Effector CD4-positive, alpha-beta T cell (primary cell): ENCODE measurements around the gene TTLL10.

ENCODE experiments used
- DNase-seq: peaks from one replicate; pipeline ENCODE4 v3.0.0-alpha.2; 2020
- total RNA-seq: gene quantifications from one replicate; lab custom pipeline; 2026; lab: John Stamatoyannopoulos, UW

Gene TTLL10, protein sequence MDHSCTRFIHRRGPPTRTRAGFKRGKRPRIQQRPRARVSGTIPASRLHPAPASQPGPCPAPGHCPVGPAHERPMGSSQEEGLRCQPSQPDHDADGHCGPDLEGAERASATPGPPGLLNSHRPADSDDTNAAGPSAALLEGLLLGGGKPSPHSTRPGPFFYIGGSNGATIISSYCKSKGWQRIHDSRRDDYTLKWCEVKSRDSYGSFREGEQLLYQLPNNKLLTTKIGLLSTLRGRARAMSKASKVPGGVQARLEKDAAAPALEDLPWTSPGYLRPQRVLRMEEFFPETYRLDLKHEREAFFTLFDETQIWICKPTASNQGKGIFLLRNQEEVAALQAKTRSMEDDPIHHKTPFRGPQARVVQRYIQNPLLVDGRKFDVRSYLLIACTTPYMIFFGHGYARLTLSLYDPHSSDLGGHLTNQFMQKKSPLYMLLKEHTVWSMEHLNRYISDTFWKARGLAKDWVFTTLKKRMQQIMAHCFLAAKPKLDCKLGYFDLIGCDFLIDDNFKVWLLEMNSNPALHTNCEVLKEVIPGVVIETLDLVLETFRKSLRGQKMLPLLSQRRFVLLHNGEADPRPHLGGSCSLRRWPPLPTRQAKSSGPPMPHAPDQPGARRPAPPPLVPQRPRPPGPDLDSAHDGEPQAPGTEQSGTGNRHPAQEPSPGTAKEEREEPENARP
- 0.75 reads per million for total RNA-seq

DNA sequence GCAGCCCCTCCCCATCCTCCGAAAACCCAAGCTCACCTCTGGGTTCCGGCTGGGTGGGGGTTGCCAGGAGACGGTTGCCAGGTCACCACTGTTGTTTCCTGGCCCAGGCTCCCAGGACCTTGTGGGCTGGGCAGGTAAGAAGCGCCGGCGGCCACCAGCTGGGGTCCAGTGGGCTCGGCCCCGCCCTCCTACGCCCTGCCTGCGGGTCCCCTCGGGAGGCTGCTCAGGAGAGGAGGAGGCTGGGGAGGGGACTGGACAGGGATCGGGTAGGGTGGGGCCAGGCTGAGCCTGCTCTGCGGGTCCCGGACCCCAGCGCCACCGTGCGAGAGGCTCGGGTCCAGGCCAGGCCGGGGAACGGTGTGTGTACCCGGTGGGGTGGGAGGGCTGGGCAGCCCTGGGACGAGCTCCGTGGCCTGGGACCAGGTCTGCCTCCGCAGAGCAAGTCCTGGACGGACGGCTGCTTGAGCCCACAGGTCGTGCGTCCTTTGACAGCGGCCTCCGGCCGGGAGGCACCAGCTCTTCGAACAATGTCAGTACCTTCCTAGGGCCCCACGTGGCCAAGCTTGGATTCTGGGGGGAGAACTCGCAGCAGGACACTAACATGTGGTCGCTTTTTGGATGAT, at the start of gene TTLL10:
Gene TTLL10, plus strand, starts transcription at position 88 of the 623 bp plus-strand sequence. CDS start 5,336 bp downstream, outside the sequence.
- DNase-seq, result peak; percentile 27

DNA sequence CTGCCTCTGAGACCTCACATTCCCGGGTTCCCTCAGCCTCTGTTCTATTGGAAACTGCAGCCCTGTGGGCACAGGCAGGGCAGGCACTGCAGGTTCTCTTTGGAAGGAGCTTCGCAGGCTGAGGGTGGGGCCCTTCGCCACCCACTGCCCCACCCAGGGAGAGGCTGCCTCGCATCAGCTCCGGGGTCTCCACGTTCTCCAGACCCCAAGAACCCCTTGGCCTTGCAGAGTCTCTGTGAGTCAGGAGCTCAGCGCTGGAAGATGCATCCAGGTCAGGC, 49.2 kb upstream of the TTLL10 start:
- no peak for DNase-seq

DNA sequence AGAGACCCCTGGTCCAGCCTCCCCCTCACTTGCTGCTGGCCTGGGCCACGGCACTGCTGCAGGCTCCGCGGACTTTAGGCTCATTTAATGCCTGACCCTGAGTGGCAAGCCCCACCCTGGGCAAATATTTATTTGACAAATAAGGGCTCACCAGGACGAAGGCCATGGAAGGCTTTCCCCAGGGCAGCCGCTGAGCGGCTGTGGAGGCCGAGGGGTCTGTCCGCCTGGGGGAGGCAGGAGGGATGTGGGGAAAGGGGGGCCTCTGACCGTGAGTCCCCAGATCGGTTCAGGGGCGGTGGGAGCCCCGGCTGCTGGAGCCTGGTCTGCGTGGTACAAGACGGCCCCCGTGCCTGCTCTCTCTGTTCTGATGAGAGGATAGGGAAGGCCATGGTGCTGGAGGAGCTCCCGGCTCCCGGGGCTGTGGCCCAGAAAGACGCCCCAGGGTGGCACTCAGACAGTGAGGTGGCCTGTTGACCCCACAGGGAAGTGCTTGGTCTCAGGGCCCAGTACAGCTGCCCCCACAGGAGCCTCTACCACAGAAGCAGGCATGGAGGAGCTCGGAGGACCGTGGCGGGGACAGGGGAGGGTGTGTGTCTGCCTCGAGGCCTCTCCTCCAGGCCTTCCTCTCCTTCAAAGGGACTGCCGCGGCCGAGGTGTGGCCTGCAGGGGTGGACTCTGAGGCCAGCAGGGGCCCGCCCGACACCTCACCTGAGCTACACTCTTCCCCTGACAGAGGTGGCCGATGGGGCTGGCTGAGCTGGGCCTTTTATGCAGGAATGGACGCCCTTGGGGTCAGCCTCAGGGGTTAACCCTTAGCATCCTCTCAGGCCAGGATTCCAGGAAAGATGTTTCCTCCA, 48.7 kb upstream of the TTLL10 start:
- DNase-seq, result no peak

DNA sequence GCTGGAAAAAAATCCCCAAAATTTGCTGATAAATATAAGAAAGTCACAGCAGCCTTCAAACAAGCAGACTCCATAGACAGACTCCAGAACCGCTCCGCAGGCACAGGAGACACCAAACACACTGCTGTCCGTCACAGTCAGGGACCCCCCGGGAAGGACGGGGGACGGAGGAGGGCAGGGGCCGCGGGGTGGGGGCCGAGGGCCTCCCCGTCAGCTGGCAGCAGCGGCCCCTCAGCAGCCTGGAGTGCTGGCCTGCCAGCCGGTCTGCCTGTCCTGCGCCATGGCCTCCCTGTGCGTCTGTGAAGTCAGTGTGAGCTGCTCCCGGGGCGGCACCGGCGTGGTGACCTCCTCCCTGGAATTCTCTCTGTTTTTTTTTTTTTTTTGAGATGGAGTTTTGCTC, 47.7 kb upstream of the TTLL10 start:
- no peak for DNase-seq

DNA sequence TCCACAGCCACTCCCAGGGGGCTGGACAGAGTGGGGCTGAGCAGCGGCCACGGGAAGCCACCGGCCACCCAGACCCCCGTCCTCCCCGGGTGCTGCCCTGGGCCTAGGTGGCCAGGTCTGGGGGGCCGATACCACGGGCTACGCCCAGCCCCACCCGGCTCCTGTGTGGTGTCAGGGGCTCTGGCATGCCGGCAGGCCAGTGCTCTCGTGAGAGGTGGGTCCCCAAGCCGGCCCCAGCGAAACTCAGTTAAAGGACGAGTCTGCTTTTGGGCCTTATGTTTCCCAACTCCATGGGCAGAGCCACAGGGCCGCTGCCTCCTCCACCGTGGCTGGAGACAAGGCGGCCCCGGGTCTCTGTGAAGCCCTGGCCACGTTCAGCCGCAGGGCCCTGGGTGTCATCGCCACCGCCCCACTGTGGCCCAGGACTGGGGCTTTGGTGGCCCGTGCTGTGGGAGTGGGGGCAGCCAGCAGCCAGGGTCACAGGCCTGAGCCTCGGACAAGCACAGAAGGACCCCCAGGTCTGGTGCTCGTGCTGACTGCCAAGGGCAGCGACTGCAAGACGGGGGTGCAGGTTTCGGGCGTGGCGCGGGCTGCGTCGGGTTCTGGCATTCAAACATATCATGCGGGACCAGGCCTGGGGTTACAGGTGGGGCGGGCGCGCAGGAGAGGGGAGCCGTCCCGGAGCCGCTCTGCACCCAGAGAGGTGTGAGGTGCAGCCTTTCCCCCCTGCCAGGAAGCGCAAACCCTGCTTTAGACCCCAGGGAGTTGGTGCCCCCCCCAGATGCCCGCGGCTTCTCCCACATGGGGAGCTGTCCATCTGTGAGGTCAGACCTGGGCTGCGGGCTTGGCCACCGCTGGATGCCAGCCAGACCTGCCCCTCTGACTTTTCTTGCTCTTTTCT, 45.9 kb upstream of the TTLL10 start:
- DNase-seq, result no peak

DNA sequence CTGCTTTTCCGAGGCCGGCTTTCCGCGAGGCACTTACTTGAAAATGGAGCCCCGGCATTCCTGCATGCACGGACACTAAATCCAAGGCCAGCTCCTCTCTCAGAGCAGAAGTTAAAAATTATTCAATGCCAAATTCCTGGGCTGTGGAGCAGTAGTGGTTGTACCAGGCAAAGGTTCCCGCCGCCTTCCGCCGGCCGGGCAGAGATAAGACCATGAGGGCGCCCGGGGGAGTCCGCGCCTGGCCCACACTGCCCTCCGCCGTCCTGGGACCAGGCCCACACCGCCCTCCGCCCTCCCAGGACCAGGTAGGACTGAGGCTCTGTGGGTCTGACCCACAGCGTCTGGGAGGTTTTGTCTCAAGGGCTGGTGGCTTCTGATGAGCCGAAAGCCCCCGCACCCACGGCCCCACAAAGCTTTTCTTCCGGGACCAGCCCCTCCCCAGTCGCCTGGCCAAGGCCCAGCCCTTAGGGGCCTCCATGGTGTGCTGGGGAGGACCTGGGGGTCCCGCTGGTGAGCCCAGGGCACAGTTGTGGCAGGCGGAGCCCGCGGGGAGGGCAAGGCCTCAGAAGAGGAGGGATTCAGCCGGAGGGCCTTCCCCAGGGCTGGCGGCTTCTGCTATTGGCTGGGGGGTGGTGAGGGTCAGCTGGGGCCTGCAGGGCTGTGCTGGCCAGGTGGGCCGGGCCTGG, 45.1 kb upstream of the TTLL10 start:
- DNase-seq, result no peak

DNA sequence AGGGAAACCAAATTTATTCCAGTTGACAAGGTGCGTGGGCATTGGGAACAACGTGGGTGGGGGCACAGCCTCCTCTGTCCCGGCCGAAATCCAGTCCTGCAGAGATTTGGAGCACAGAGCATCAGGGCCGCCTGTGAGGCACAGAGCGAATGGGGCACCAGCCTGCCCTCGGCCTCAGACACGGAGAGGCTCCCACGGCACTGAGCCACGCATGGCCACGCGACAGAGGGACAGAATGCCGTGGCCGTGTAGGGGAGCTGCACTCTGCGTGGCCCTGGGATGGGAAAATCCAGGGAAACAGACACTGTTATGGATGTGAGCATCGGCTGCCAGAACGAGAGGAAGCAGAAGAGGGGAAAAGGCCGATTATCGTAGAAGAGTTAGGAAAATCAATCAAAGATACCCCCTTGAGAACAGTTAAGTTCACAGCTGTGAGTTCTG, 44.3 kb upstream of the TTLL10 start:
- DNase-seq, result no peak

DNA sequence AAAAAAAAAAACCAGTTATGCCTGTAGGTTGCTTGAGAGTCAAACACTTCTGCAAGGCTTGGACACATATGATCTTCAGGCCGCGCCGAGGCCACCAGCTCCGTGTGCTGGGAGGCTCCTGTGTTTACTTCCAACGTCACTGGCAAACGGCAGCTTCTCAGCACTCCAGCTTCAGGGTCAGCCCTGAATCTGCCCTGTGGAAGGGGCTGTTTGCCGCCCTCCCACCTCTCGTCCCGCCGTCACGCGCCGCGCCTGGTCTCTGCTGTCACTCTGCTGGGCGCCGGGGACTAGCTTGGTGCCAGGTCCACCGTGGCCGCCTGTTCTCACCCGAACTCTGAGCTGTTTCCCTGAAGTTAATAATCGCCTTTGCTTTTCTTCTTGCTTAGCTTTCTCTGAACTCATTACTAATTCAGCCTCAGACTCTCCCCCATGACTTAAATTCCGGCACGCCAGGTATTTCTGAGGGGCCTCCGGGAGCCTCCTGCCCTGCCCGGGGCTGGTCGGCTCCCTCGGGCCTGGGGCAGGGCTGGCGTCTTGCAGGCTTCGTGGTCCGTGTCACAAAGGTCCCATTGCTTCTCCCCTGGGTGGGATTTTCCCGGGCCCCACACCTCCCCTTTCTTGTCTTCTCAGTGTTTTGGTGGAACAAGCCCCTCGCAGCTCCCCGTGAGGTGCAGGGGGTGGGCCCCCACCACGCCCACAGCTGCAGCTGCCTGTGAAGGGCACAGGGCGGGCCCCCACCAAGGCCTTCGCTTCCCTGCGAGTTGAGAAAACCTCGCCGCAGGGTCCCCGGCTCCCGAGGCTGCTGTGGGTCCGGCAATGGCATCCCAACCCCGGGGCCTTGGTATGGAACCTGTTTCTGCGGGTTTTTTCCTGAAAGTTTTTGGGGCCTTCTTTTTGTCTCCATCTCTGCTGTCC, 43.2 kb upstream of the TTLL10 start:
- no peak for DNase-seq

DNA sequence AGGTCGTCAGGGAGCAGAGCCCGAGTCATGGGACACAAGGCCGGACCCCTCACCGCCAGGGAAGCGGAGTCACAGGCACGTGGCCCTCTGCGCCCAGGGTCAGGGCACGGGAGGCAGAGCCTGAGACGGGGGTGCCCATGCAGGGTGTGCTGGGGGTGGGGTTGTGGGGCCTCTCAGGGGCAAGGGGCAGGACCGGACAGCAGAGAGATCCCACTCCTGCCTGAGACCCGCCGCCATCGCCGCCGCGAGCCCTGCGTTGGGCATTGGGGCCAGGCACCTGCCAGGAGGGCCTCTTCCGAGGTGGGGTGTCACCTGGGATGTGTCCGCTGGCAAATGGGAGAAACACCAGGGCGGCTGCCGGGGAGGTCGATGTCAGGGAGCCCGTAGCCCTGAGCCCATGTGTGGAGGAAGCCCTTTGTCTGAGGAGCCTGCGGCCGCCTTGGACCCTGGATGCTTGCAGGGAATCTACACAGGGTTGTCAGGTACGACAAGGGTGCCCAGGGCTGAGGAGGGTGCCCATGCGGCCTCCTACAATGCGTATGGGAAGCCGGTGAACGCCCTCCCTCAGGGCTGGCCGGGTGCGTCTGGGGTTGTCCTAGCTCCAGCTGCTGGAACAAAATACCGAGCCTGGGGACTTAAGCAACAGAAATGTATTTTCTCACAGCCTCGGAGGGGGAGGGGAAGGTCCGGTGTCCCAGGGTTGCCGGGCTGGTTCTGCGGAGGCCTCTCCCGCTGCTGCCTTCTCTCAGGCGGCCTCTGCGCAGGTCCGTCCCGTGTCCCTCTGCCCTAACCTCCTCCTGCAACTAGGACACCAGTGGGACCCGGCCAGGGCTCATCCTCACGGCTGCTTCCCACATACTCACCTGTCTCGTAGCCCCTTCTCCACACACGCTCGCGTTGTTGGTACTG, 41.4 kb upstream of the TTLL10 start:
- no peak for DNase-seq

DNA sequence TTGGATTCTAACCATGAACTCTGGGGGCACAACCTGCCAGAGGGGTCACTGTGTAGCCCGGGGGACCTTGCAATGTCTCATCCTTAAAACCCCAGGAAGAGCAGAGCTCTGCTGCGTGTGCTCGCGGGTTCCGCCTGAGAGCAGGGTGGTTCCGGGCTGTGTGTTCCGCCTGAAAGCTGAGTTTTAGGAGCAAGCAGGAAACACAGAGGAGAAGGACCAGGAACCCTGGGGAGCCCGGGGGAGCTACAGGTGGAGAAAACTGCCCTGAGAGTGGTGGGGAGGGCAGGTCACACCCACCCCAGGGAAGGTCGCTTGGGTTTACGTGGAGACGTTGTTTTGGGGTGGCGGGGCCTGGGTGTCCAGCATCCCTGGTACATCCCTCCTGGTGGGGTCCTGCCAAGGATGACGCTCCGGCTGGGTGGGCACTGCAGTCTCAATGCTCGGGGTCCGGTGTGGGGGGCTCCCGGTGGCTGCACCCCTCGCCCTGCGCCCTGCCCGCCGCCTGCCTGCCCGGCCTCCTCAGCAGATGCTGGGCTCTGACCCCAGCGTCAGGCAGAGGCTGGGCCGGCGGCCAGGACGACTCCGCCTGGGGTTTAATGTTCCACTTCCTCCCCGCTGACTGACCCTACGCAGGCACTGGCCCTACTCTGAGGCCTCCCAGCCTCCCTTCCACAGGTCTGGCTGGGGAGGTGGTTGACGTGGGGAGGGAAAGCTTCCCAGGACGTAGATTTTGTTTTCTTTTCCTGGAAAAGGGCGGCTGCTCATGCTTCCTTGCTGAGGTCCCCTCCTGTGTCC, 40.5 kb upstream of the TTLL10 start:
- no peak for DNase-seq

DNA sequence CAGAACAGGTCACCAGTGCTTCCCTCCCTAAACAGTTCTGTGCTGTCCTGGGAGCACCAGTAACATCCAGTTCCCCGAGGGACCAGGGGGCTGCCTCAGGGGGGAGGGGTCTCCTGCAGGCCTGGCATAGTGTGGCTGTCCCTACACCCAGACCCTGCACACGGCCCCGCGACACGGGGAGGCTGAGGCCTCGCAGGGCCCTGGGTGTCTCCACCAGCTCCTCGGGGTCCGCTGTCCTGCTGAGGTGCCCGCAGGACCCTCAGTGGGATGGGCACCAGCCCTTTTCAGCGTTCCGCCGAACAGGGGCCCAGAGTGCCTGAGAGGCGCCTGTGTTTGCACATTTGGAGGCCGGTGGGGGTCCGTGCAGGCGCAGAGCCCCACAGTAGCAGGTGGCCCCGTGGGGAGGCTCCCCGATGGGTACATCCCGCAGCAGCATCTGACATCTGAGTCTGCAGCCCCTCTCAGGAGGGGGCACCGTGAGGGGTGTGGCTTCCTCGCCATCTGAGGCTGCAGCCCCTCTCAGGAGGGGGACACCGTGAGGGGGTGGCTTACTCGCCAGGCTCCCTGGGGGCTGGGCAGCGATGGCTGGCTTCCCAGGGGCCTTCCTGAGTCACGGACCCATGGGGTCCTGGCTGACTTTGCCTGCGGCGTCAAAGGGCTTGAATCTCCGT, 39.2 kb upstream of the TTLL10 start:
- DNase-seq, result no peak

DNA sequence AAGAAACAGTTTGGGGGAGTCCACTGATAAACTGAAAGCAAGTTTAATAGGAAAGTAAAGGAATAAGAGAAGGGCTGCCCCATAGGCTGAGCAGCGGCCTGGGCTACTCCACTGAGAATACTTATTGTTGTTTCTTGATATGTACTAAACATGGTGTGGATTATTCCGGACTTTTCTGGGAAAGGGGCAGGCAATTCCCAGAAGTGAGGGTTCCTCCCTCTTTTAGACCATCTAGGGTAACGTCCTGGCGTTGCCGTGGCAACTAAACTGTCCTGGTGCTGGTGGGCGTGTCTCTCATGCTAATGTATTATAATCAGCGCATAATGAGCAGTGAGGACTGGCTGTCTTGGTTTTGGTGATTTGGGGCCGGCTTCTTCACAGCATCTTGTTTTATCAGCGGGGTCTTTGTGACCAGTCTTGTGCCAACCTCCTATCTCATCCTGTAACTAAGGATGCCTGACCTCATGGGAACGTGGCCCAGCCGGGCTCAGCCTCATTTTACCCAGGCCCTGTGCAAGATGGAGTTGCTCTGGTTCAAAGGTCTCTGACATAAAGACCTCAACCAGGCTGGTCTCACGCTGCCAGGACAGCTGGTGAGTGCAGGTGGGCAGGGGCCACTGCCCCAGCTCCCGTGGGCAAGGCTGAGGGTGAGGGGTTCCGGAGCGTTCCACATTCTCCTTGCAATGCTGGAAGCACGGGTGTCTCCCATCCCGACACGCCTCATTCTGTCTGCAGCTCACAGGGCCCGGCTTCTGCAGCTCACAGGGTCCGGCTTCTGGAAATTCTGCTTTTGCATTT, 38.1 kb upstream of the TTLL10 start:
- no peak for DNase-seq

DNA sequence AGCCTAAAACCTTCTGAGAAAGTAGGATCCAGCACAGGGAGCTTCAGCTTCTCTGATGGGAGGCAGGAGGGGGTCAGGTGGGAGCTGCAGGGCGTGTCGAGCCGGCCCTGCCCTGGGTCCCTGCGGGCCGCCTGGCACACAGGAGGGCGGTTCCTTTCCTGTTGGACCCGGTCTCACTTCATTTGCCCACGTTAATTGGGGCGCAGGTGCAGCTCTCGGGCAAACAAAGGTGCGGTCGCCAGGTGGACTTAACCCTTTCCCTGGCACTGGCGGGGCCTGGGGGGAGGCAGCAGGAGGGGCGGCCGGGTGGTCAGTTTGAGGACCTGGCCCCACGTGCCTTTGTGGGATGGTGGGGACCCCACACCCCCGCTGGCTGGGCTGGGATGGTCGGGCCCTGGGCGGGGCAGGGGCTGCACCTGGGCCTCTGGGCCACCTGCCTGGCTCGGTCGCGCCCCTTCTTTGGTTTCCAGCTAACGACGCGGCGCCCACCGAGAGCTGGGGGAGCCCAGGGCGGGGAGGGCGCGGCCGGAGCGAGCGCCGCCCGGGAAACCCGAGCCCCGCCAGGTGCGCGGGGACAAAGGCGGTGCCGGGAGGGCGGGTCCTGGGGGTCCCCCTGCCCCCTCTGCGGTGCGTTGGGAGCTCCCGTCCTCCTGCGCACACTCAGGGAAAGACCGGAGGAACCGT, 37.0 kb upstream of the TTLL10 start:
- DNase-seq, result no peak

DNA sequence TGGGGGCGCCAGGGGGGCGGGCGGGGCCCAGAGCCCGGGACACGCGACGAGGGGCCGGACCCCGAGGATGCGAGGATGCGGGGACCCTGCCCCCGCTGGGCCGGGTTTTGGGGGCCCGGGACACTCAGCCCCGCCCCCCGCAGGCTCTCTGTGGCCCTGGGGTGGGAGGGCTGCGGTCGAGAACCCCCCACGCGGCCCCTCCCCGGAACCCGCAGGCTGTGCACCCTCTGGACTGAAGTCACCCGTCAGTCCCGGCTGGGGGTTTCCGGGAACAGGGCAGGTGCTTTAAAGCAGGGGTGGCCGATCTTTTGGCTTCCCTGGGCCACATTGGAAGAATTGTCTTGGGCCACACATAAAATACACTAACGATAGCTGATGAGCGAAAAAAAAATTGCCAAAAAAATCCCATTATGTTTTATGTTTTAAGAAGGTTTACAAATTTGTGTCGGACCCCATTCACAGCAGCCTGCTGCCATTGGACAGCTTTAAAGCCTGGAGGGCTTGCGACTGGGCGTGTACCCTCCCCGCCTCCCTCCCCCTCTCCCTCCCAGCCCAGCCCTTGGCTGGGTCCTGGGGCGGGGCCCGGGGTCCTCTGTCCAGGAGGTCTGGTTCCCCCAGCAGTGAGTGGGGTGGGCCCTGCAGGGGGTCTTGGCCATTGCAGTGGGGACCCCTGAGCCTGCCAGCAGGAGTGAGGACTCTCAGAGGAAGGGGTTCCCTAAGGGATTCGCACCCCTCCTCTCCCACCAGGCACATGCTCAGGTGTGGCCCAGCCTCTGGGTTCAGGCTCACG, 36.2 kb upstream of the TTLL10 start:
- DNase-seq, result peak; percentile 57

DNA sequence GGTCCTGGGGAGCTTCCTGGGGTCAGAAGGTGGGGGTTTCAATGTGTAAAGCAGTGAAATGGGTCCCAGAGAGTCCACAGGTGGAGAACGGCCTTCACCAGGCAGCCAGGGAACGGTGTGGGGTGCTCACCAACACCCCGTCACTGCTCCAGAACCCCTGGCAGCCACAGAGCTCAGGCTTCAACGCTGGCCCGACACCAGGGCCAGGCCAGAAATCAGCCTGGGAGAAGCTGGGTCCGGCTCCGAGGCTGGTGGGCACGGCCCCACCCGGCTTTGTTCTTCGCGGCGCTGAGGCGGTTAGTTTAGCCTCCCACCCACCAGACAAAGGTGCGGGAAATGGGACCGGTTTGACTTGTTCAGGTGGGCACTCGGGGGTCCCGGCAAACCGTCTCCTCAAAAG, 33.0 kb upstream of the TTLL10 start:
- DNase-seq, result no peak
